ENCODE data around the gene SNRPD2.

- TF ChIP-seq EP300 (IDR thresholded peaks at IDR 0.05) (no peak), POLR2AphosphoS5 (IDR thresholded peaks at IDR 0.05) (no peak)
- TF ChIP-seq, protein P1, sequence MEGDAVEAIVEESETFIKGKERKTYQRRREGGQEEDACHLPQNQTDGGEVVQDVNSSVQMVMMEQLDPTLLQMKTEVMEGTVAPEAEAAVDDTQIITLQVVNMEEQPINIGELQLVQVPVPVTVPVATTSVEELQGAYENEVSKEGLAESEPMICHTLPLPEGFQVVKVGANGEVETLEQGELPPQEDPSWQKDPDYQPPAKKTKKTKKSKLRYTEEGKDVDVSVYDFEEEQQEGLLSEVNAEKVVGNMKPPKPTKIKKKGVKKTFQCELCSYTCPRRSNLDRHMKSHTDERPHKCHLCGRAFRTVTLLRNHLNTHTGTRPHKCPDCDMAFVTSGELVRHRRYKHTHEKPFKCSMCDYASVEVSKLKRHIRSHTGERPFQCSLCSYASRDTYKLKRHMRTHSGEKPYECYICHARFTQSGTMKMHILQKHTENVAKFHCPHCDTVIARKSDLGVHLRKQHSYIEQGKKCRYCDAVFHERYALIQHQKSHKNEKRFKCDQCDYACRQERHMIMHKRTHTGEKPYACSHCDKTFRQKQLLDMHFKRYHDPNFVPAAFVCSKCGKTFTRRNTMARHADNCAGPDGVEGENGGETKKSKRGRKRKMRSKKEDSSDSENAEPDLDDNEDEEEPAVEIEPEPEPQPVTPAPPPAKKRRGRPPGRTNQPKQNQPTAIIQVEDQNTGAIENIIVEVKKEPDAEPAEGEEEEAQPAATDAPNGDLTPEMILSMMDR (IDR thresholded peaks at IDR 0.05), result no peak
These were observed 41.5 kb upstream of the SNRPD2 start, which contains the start of gene MEIOSIN for GRCh38 chr19:45733160-45733810.

All from gastroesophageal sphincter (tissue), 3 donors.